ENCODE data around the gene RABGAP1. TPM values are rescaled to one million over a fixed set of nuclear protein-coding genes. Genes with fewer than 3 reads are reported as not detected.

Gene RABGAP1
- total and polyA plus RNA-seq, 2 experiments from 2014 or later, result 8.5 to 33.9 TPM

DNA sequence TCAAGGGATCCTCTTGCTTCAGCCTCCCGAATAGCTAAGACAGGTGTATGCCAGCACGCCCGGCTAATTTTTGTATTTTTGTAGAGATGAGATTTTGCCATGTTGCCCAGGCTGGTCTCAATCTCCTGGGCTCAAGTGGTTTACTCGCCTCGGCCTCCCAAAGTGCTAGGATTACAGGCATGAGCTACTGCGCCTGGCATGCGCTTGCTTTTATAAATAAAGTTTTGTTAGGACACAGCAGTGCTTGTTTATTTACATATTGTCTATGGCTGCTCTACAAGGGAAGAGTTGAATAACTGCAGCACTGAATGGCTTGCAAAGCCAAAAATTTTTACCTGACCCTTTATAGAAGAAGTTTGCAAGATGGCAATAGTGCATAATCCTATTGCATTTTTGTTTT is 120.4 kb downstream of the RABGAP1 start (continued):
- TF ChIP-seq JUNB (IDR thresholded peaks at IDR 0.05; ENCODE audit: unreplicated experiment), result no peak
- no peak for TF ChIP-seq EZH2 (IDR thresholded peaks at IDR 0.05; ENCODE audit: low read depth, unreplicated experiment)
- TF ChIP-seq CTCF (conservative IDR thresholded peaks at IDR 0.05; ENCODE audit: low read depth in 2 of 2), result no peak
- no peak for TF ChIP-seq ZNF114 (CRISPR knock-in tag; IDR thresholded peaks at IDR 0.05)

DNA sequence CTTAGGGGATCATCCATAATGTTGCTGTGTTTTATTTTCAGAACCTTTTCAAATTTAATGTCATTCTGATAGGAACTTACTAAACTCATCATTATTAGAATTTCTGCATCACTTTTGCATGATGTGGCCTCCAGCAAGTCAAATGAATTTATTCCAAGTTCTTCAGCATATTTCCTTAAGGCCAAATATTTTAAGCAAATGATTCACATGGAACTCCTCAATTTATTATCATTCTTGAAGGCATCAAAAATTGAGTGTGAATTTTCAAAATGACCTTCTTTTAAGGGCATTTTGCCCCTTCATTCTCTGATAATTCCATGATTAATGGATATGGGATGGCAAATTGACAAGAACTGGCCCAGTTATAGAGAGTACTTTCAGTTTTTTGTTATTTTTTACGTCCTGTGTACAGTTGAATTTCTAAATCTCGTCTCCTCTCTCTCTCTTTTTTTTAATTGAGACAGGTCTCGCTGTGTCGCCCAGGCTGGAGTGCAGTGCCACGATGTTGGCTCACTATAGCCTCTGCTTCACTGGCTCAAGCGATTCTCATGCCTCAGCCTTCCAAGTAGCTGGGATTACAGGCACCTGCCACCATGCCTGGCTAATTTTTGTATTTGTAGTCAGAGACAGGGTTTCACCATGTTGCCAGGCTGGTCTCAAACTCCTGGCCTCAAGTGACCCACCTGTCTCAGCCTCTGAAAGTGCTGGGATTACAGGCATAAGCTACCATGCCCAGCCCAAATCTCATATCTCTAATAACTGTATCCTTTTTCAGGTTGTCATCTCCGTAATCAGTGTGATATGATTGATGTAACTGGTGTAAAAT is 121.7 kb downstream of the RABGAP1 start:
- Histone ChIP-seq H3K4me1 (ENCODE audit: insufficient read depth) (peaks cover 10% of the 10 kb centered on the region; the same call in 1 of the 2 replicates), H2AFZ (no peak overlapping the region), H3K27me3 (ENCODE audit: insufficient read depth) (no peaks in the 10 kb centered on the region), H3K9me2 (ENCODE audit: insufficient read depth) (no peaks in the 10 kb centered on the region), H3K4me3 (no peak overlapping the region), H3F3A (replicated peaks; ENCODE audit: low read depth) (no peaks in the 10 kb centered on the region), H3K4me2 (no peak overlapping the region), H4K20me1 (replicated peaks; ENCODE audit: insufficient read depth) (no peaks in the 10 kb centered on the region; the same call in 1 of the 2 replicates), H3K27ac (ENCODE audit: low read depth) (no peak overlapping the region), H3K36me3 (ENCODE audit: insufficient read depth) (peaks cover 17% of the 10 kb centered on the region), H3K79me2 (replicated peaks; ENCODE audit: insufficient read depth) (no peaks in the 10 kb centered on the region)
- no peak overlapping the region for H3K27ac Mint-ChIP-seq
- H3K27me3 Mint-ChIP-seq (ENCODE audit: insufficient read depth, low read depth, poor library complexity), result peaks cover 2% of the 10 kb centered on the region
- H3K4me3 Mint-ChIP-seq, result no peak overlapping the region
- ATAC-seq (no peak), DNase-seq (ENCODE audit: low spot score) (no peak)
- no peaks in the 10 kb centered on the region; the same call in 2 of the 3 replicates for H3K9me3 Mint-ChIP-seq
- H3K36me3 Mint-ChIP-seq (ENCODE audit: low read depth), result peaks cover 31% of the 10 kb centered on the region
- peaks cover 4% of the 10 kb centered on the region for H3K4me1 Mint-ChIP-seq
- TF ChIP-seq STAT1 (IDR thresholded peaks at IDR 0.05; ENCODE audit: unreplicated experiment), result no peak
- TF ChIP-seq, protein P1, sequence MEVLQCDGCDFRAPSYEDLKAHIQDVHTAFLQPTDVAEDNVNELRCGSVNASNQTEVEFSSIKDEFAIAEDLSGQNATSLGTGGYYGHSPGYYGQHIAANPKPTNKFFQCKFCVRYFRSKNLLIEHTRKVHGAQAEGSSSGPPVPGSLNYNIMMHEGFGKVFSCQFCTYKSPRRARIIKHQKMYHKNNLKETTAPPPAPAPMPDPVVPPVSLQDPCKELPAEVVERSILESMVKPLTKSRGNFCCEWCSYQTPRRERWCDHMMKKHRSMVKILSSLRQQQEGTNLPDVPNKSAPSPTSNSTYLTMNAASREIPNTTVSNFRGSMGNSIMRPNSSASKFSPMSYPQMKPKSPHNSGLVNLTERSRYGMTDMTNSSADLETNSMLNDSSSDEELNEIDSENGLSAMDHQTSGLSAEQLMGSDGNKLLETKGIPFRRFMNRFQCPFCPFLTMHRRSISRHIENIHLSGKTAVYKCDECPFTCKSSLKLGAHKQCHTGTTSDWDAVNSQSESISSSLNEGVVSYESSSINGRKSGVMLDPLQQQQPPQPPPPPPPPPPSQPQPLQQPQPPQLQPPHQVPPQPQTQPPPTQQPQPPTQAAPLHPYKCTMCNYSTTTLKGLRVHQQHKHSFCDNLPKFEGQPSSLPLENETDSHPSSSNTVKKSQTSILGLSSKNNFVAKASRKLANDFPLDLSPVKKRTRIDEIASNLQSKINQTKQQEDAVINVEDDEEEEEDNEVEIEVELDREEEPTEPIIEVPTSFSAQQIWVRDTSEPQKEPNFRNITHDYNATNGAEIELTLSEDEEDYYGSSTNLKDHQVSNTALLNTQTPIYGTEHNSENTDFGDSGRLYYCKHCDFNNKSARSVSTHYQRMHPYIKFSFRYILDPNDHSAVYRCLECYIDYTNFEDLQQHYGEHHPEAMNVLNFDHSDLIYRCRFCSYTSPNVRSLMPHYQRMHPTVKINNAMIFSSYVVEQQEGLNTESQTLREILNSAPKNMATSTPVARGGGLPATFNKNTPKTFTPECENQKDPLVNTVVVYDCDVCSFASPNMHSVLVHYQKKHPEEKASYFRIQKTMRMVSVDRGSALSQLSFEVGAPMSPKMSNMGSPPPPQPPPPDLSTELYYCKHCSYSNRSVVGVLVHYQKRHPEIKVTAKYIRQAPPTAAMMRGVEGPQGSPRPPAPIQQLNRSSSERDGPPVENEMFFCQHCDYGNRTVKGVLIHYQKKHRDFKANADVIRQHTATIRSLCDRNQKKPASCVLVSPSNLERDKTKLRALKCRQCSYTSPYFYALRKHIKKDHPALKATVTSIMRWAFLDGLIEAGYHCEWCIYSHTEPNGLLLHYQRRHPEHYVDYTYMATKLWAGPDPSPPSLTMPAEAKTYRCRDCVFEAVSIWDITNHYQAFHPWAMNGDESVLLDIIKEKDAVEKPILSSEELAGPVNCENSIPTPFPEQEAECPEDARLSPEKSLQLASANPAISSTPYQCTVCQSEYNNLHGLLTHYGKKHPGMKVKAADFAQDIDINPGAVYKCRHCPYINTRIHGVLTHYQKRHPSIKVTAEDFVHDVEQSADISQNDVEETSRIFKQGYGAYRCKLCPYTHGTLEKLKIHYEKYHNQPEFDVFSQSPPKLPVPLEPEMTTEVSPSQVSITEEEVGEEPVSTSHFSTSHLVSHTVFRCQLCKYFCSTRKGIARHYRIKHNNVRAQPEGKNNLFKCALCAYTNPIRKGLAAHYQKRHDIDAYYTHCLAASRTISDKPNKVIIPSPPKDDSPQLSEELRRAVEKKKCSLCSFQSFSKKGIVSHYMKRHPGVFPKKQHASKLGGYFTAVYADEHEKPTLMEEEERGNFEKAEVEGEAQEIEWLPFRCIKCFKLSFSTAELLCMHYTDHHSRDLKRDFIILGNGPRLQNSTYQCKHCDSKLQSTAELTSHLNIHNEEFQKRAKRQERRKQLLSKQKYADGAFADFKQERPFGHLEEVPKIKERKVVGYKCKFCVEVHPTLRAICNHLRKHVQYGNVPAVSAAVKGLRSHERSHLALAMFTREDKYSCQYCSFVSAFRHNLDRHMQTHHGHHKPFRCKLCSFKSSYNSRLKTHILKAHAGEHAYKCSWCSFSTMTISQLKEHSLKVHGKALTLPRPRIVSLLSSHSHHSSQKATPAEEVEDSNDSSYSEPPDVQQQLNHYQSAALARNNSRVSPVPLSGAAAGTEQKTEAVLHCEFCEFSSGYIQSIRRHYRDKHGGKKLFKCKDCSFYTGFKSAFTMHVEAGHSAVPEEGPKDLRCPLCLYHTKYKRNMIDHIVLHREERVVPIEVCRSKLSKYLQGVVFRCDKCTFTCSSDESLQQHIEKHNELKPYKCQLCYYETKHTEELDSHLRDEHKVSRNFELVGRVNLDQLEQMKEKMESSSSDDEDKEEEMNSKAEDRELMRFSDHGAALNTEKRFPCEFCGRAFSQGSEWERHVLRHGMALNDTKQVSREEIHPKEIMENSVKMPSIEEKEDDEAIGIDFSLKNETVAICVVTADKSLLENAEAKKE (CRISPR knock-in tag; IDR thresholded peaks at IDR 0.05), result no peak
- TF ChIP-seq, protein P2, sequence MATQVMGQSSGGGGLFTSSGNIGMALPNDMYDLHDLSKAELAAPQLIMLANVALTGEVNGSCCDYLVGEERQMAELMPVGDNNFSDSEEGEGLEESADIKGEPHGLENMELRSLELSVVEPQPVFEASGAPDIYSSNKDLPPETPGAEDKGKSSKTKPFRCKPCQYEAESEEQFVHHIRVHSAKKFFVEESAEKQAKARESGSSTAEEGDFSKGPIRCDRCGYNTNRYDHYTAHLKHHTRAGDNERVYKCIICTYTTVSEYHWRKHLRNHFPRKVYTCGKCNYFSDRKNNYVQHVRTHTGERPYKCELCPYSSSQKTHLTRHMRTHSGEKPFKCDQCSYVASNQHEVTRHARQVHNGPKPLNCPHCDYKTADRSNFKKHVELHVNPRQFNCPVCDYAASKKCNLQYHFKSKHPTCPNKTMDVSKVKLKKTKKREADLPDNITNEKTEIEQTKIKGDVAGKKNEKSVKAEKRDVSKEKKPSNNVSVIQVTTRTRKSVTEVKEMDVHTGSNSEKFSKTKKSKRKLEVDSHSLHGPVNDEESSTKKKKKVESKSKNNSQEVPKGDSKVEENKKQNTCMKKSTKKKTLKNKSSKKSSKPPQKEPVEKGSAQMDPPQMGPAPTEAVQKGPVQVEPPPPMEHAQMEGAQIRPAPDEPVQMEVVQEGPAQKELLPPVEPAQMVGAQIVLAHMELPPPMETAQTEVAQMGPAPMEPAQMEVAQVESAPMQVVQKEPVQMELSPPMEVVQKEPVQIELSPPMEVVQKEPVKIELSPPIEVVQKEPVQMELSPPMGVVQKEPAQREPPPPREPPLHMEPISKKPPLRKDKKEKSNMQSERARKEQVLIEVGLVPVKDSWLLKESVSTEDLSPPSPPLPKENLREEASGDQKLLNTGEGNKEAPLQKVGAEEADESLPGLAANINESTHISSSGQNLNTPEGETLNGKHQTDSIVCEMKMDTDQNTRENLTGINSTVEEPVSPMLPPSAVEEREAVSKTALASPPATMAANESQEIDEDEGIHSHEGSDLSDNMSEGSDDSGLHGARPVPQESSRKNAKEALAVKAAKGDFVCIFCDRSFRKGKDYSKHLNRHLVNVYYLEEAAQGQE (IDR thresholded peaks at IDR 0.05; ENCODE audit: unreplicated experiment), result no peak
- TF ChIP-seq NANOG (IDR thresholded peaks at IDR 0.05; ENCODE audit: borderline replicate concordance), result no peak
- no peak for TF ChIP-seq POLR2AphosphoS5 (IDR thresholded peaks at IDR 0.05; ENCODE audit: low read depth)
- TF ChIP-seq JUNB (IDR thresholded peaks at IDR 0.05; ENCODE audit: unreplicated experiment), result no peak
- no peak for TF ChIP-seq ZNF114 (CRISPR knock-in tag; IDR thresholded peaks at IDR 0.05)
- TF ChIP-seq ZNF331 (CRISPR knock-in tag; IDR thresholded peaks at IDR 0.05; ENCODE audit: low read depth), result no peak
- TF ChIP-seq CREB1 (CRISPR knock-in tag; IDR thresholded peaks at IDR 0.05; ENCODE audit: low read depth), result no peak

All from GM23338 (cell line).